C4-2B (cell line): ENCODE measurements around the gene MAN1A1.

Experiments
- H3K27ac ChIP-seq: fragments of 450-650 bp; 2 replicates; pipeline ENCODE4 v1.5.1; 2017
- CTCF ChIP-seq: fragments of 450-650 bp; conservative IDR thresholded peaks from 2 replicates; pipeline ENCODE4 v1.5.1; 2017; ENCODE audit warnings: mild to moderate bottlenecking
- ZFX ChIP-seq: fragments of 450-650 bp; IDR thresholded peaks from 2 replicates; pipeline ENCODE4 v1.6.1; 2017

The MAN1A1 gene

GRCh38 chr6:119174879-119175817, 174.4 kb downstream of the MAN1A1 start:
- TF ChIP-seq ZFX (no peak), CTCF (no peak)
- H3K27ac ChIP-seq = no peak overlapping the region

- H3K27ac ChIP-seq = no peak overlapping the region
- TF ChIP-seq CTCF (no peak), ZFX (no peak)
Observed at GRCh38 chr6:119174085-119174445, 175.5 kb downstream of the MAN1A1 start.

- H3K27ac ChIP-seq = no peak overlapping the region
- TF ChIP-seq ZFX (no peak), CTCF (no peak)
Observed at GRCh38 chr6:119173249-119174084, 176.1 kb downstream of the MAN1A1 start.

GRCh38 chr6:119172824-119173223, 176.7 kb downstream of the MAN1A1 start:
- TF ChIP-seq ZFX (no peak), CTCF (no peak)
- no peak overlapping the region for H3K27ac ChIP-seq

- H3K27ac ChIP-seq = no peak overlapping the region
Observed at GRCh38 chr6:119171864-119172588, 177.5 kb downstream of the MAN1A1 start.

GRCh38 chr6:119171088-119171841, 178.3 kb downstream of the MAN1A1 start:
- no peak overlapping the region for H3K27ac ChIP-seq

More at GRCh38 chr6:119171864-119172588, 177.5 kb downstream of the MAN1A1 start:
- TF ChIP-seq CTCF = no peak
- no peak for TF ChIP-seq ZFX

More at GRCh38 chr6:119171088-119171841, 178.3 kb downstream of the MAN1A1 start:
- TF ChIP-seq ZFX = no peak
- TF ChIP-seq CTCF = no peak
